HEK293 (cell line): ENCODE measurements around the gene PAQR7.

Experiments used
- CTCF ChIA-PET: fragments of 350-600 bp; formaldehyde crosslinking; extraction: SDS; loops from one replicate; lab custom pipeline; 2021; ENCODE audit warnings: antibody characterized with exemption; lab: Yijun Ruan, JAX
- POLR2A ChIA-PET: fragments of 300-600 bp; formaldehyde crosslinking; extraction: SDS; loops from one replicate; lab custom pipeline; 2020; ENCODE audit warnings: antibody characterized with exemption, inconsistent platforms; lab: Yijun Ruan, JAX
- H3K27ac ChIP-seq: fragments of 200-500 bp; sonication (Bioruptor generic); 2 replicates; pipeline ENCODE4 v1.5.1; 2014; ENCODE audit warnings: low read depth, low read length, control low read depth, inconsistent platforms; ENCODE audit errors: extremely low read depth
- H3K36me3 ChIP-seq, 2 experiments: fragments of 200-500 bp in 1 of 2; sonication (Bioruptor generic) in 1 of 2; 1 replicate in 1 of 2; 2 replicates in 1 of 2; pipeline ENCODE4 v1.5.1; 2014 to 2017; ENCODE audit warnings: inconsistent platforms in 2 of 2, low read length in 2 of 2; ENCODE audit not compliant: control insufficient read depth in 2 of 2, insufficient read depth in 1 of 2
- H3K4me1 ChIP-seq: fragments of 200-500 bp; sonication (Bioruptor generic); 2 replicates; pipeline ENCODE4 v1.5.1; 2014; ENCODE audit warnings: mild to moderate bottlenecking, low read length, inconsistent platforms; ENCODE audit not compliant: control insufficient read depth, insufficient read depth
- H3K4me3 ChIP-seq: 2 replicates; pipeline ENCODE4 v1.5.1; 2011; ENCODE audit warnings: low read depth, mild to moderate bottlenecking, control low read depth, low read length, moderate library complexity
- H3K9me3 ChIP-seq: fragments of 200-500 bp; sonication (Bioruptor generic); 2 replicates; pipeline ENCODE4 v1.5.1; 2014; ENCODE audit warnings: low read depth, low read length, inconsistent platforms; ENCODE audit not compliant: control insufficient read depth, insufficient read depth
- GLI4 ChIP-seq: fragments of 450-650 bp; formaldehyde crosslinking; IDR thresholded peaks from 2 replicates; pipeline ENCODE4 v1.5.1; 2016; ENCODE audit warnings: missing biosample characterization, missing genetic modification characterization
- GLIS1 ChIP-seq: fragments of 450-650 bp; formaldehyde crosslinking; IDR thresholded peaks from 2 replicates; pipeline ENCODE4 v1.5.1; 2016; ENCODE audit warnings: missing biosample characterization, missing genetic modification characterization
- GLIS2 ChIP-seq: fragments of 450-650 bp; formaldehyde crosslinking; IDR thresholded peaks from 2 replicates; pipeline ENCODE4 v1.5.1; 2016; ENCODE audit warnings: missing biosample characterization, missing genetic modification characterization
- RBAK ChIP-seq: fragments of 450-650 bp; formaldehyde crosslinking; IDR thresholded peaks from 2 replicates; pipeline ENCODE4 v1.5.1; 2016; ENCODE audit warnings: missing biosample characterization, missing genetic modification characterization
- REPIN1 ChIP-seq: fragments of 450-650 bp; formaldehyde crosslinking; IDR thresholded peaks from 2 replicates; pipeline ENCODE4 v1.5.1; 2017; ENCODE audit warnings: missing biosample characterization, missing genetic modification characterization, low read depth
- ZBTB17 ChIP-seq: fragments of 450-650 bp; formaldehyde crosslinking; IDR thresholded peaks from 2 replicates; pipeline ENCODE4 v1.5.1; 2016; ENCODE audit warnings: missing biosample characterization, missing genetic modification characterization
- ZFHX2 ChIP-seq: fragments of 450-650 bp; formaldehyde crosslinking; conservative IDR thresholded peaks from 2 replicates; pipeline ENCODE4 v1.5.1; 2016; ENCODE audit warnings: missing biosample characterization, missing genetic modification characterization
- ZIC2 ChIP-seq: fragments of 450-650 bp; formaldehyde crosslinking; IDR thresholded peaks from 2 replicates; pipeline ENCODE4 v1.5.1; 2016; ENCODE audit warnings: missing biosample characterization, missing genetic modification characterization
- ZNF10 ChIP-seq: fragments of 450-650 bp; formaldehyde crosslinking; IDR thresholded peaks from 2 replicates; pipeline ENCODE4 v1.5.1; 2017; ENCODE audit warnings: missing biosample characterization, missing genetic modification characterization
- ZNF174 ChIP-seq: fragments of 450-650 bp; formaldehyde crosslinking; IDR thresholded peaks from 2 replicates; pipeline ENCODE4 v1.5.0; 2017; ENCODE audit warnings: missing biosample characterization, mild to moderate bottlenecking, missing genetic modification characterization
- ZNF175 ChIP-seq: fragments of 450-650 bp; formaldehyde crosslinking; IDR thresholded peaks from 2 replicates; pipeline ENCODE4 v1.5.1; 2016; ENCODE audit warnings: missing biosample characterization, missing genetic modification characterization
- ZNF221 ChIP-seq: fragments of 450-650 bp; formaldehyde crosslinking; IDR thresholded peaks from 2 replicates; pipeline ENCODE4 v1.5.1; 2017; ENCODE audit warnings: missing biosample characterization, missing genetic modification characterization, borderline replicate concordance
- ZNF311 ChIP-seq: fragments of 450-650 bp; formaldehyde crosslinking; IDR thresholded peaks from 2 replicates; pipeline ENCODE4 v1.5.1; 2017; ENCODE audit warnings: missing biosample characterization, missing genetic modification characterization, borderline replicate concordance
- ZNF433 ChIP-seq: fragments of 450-650 bp; formaldehyde crosslinking; IDR thresholded peaks from 2 replicates; pipeline ENCODE4 v1.5.1; 2016; ENCODE audit warnings: missing biosample characterization, missing genetic modification characterization, low read depth
- ZNF621 ChIP-seq: fragments of 450-650 bp; formaldehyde crosslinking; IDR thresholded peaks from 2 replicates; pipeline ENCODE4 v1.5.1; 2017; ENCODE audit warnings: missing biosample characterization, missing genetic modification characterization
- ZNF837 ChIP-seq: fragments of 450-650 bp; formaldehyde crosslinking; IDR thresholded peaks from 2 replicates; pipeline ENCODE4 v1.5.1; 2016; ENCODE audit warnings: missing biosample characterization, missing genetic modification characterization
- ZNF843 ChIP-seq: fragments of 450-650 bp; formaldehyde crosslinking; IDR thresholded peaks from 2 replicates; pipeline ENCODE4 v1.5.1; 2016; ENCODE audit warnings: missing biosample characterization, missing genetic modification characterization
- ZSCAN23 ChIP-seq: fragments of 450-650 bp; formaldehyde crosslinking; IDR thresholded peaks from 2 replicates; pipeline ENCODE4 v1.5.1; 2016; ENCODE audit warnings: missing biosample characterization, missing genetic modification characterization
- TF ChIP-seq, protein P1 (sequence below): fragments of 450-650 bp; formaldehyde crosslinking; IDR thresholded peaks from 2 replicates; pipeline ENCODE4 v1.5.1; 2017; ENCODE audit warnings: missing biosample characterization, missing genetic modification characterization
- TF ChIP-seq, protein P2 (sequence below): fragments of 450-650 bp; formaldehyde crosslinking; IDR thresholded peaks from 2 replicates; pipeline ENCODE4 v1.5.1; 2016; ENCODE audit warnings: missing biosample characterization, missing genetic modification characterization
- TF ChIP-seq, protein P3 (sequence below): fragments of 450-650 bp; formaldehyde crosslinking; IDR thresholded peaks from 2 replicates; pipeline ENCODE4 v1.5.1; 2016; ENCODE audit warnings: missing biosample characterization, missing genetic modification characterization

PAQR7 gene

DNA sequence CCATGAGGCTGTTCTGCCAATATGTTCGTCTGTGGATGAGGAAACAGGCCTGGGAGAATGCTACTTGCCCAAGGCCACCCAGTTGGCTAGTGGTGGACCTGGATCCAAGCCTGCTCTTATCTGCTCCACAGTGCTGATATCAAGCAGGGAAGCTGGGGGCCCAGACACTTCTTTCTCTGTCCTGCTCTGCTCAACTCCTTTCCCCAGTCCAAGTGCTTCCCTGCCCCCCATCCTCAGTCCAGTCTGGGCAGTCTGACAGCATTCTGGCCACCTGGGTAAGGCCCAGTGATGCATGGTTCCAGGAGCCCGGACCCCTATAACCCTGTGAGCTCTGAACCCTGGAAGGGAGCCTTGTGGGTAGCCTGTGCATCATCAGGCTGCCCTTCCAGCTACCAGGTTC lies 4.2 kb upstream of the PAQR7 start:
- Histone ChIP-seq H3K36me3 (no peaks in the 10 kb centered on the region), H3K9me3 (no peaks in the 10 kb centered on the region), H3K4me1 (no peaks in the 10 kb centered on the region), H3K27ac (no peak overlapping the region), H3K4me3 (no peak overlapping the region)
- ChIA-PET POLR2A (no interaction called here), CTCF (interaction anchor here (1.2 to 1.5 kb wide), 2 partner anchors 11 to 13 kb away, joined by 4 to 5 read pairs; no protein-coding TSS in a partner anchor)
- TF ChIP-seq ZNF175 (no peak), ZNF843 (tag by site-specific recombination) (no peak), RBAK (tag by site-specific recombination) (no peak), ZNF433 (no peak), ZIC2 (tag by site-specific recombination) (no peak), ZSCAN23 (no peak)

DNA sequence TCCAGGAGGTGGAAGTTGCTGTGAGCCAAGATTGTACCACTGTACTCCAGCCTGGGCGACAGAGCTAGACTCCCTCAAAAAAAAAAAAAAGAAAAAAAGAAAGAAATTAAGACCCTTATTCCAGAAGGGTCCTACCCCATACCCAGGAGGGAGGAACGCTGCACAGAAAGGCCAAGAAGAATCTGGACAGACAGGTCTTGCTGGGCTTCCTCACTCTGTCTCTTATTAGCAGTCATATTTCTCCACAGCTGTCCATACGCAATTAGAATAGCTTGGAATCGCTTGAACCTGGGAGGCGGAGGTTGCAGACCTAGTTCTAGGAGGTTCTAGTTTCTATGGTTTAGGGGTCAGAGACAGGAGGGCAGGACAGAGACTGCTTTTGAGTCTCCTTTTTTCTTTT lies 3.2 kb upstream of the PAQR7 start:
- Histone ChIP-seq H3K9me3 (no peaks in the 10 kb centered on the region), H3K27ac (no peak overlapping the region), H3K36me3 (no peaks in the 10 kb centered on the region), H3K4me3 (no peak overlapping the region), H3K4me1 (no peaks in the 10 kb centered on the region)
- TF ChIP-seq ZNF221 (tag by site-specific recombination): no peak
- TF ChIP-seq GLIS2 (tag by site-specific recombination): no peak
- no peak for TF ChIP-seq ZNF621 (tag by site-specific recombination)
- TF ChIP-seq ZBTB17: no peak
- TF ChIP-seq ZNF10 (tag by site-specific recombination): no peak
- no peak for TF ChIP-seq REPIN1 (tag by site-specific recombination)
- TF ChIP-seq GLIS1 (tag by site-specific recombination): no peak
- TF ChIP-seq, protein P1, sequence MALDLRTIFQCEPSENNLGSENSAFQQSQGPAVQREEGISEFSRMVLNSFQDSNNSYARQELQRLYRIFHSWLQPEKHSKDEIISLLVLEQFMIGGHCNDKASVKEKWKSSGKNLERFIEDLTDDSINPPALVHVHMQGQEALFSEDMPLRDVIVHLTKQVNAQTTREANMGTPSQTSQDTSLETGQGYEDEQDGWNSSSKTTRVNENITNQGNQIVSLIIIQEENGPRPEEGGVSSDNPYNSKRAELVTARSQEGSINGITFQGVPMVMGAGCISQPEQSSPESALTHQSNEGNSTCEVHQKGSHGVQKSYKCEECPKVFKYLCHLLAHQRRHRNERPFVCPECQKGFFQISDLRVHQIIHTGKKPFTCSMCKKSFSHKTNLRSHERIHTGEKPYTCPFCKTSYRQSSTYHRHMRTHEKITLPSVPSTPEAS: no peak
- TF ChIP-seq, protein P2, sequence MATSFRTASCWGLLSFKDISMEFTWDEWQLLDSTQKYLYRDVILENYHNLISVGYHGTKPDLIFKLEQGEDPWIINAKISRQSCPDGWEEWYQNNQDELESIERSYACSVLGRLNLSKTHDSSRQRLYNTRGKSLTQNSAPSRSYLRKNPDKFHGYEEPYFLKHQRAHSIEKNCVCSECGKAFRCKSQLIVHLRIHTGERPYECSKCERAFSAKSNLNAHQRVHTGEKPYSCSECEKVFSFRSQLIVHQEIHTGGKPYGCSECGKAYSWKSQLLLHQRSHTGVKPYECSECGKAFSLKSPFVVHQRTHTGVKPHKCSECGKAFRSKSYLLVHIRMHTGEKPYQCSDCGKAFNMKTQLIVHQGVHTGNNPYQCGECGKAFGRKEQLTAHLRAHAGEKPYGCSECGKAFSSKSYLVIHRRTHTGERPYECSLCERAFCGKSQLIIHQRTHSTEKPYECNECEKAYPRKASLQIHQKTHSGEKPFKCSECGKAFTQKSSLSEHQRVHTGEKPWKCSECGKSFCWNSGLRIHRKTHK (tag by site-specific recombination): no peak
- TF ChIP-seq GLI4 (tag by site-specific recombination): no peak
- no peak for TF ChIP-seq RBAK (tag by site-specific recombination)
- no peak for TF ChIP-seq ZFHX2
- no peak for TF ChIP-seq ZNF174 (tag by site-specific recombination)
- TF ChIP-seq, protein P3, sequence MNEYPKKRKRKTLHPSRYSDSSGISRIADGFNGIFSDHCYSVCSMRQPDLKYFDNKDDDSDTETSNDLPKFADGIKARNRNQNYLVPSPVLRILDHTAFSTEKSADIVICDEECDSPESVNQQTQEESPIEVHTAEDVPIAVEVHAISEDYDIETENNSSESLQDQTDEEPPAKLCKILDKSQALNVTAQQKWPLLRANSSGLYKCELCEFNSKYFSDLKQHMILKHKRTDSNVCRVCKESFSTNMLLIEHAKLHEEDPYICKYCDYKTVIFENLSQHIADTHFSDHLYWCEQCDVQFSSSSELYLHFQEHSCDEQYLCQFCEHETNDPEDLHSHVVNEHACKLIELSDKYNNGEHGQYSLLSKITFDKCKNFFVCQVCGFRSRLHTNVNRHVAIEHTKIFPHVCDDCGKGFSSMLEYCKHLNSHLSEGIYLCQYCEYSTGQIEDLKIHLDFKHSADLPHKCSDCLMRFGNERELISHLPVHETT (tag by site-specific recombination): no peak
- no peak for TF ChIP-seq ZNF837
- CTCF ChIA-PET: interaction anchor here (1.5 kb wide), 1 partner anchor 12 kb away, joined by 4 read pairs; no protein-coding TSS in a partner anchor
- POLR2A ChIA-PET: interaction anchor here (0.6 kb wide), 1 partner anchor 13 kb away, joined by 4 read pairs; no protein-coding TSS in a partner anchor

DNA sequence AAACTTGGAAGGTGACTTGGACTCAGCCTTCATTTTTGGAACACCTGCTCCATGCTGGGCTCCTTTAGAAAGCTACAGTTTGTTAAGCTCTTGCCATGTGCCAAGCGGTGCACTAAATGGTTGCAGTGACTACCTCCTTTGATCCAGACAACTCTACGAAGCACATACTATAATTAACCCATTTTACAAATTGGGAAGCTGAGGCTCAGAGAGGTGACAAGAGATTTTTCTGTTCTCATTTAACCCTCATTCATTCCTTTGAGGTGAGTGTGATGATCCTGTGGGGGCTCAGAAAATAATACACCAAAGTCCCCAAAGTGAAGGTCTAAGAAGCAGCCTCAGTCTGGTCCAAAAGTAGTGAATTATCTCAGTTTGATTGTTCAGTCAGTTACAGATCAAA lies 1.6 kb upstream of the PAQR7 start:
- CTCF ChIA-PET: interaction anchor here (0.6 to 0.7 kb wide), 2 partner anchors 67 to 69 kb away, joined by 3 read pairs; no protein-coding TSS in a partner anchor

More for the DNA sequence above, 1.6 kb upstream of the PAQR7 start:
- no peak for TF ChIP-seq ZNF311 (tag by site-specific recombination)
- Histone ChIP-seq H3K9me3 (no peaks in the 10 kb centered on the region), H3K4me3 (no peak overlapping the region), H3K4me1 (no peaks in the 10 kb centered on the region), H3K36me3 (no peaks in the 10 kb centered on the region), H3K27ac (no peak overlapping the region)
- POLR2A ChIA-PET: no interaction called here
